ENCODE measurements around the gene EXOG. TPM values are rescaled to one million over a fixed set of nuclear protein-coding genes. Genes with fewer than 3 reads are reported as not detected.

The EXOG gene
- total RNA-seq, 1 experiment from 2014 or later: 12.5 TPM

- DNase-seq (ENCODE audit: low read depth, low spot score) (no peak), ATAC-seq (no peak)
- ChIA-PET POLR2A (no interaction called here), CTCF (no interaction called here)
- H3K4me1 ChIP-seq (ENCODE audit: control insufficient read depth, insufficient read depth, low read length): no peaks in the 10 kb centered on the region
- H3K27me3 ChIP-seq (ENCODE audit: control insufficient read depth, insufficient read depth, low read length): no peaks in the 10 kb centered on the region
- intact Hi-C loops (cut with micrococcal nuclease; ENCODE audit: unreplicated experiment) (no loop called here), in situ Hi-C loops (cut with HindIII; ENCODE audit: low pct_unique_long_range_greater_than_20kb, low sequenced_read_pairs) (no loop called here)
- TF ChIP-seq REST (IDR thresholded peaks at IDR 0.05; ENCODE audit: insufficient read depth in 1 of 2, low read depth in 2 of 2, low read length in 1 of 2): no peak
- no peak for TF ChIP-seq CTCF (IDR thresholded peaks at IDR 0.05)
- no peak for TF ChIP-seq SIN3A (IDR thresholded peaks at IDR 0.05; ENCODE audit: borderline replicate concordance, insufficient read depth, low read depth, low read length)
- no peak for TF ChIP-seq POLR2AphosphoS5 (IDR thresholded peaks at IDR 0.05; ENCODE audit: low read depth, low read length)
- no peak for TF ChIP-seq TCF7L2 (IDR thresholded peaks at IDR 0.05; ENCODE audit: low read depth, low read length)
- no peaks in the 10 kb centered on the region for H3K36me3 ChIP-seq (ENCODE audit: control insufficient read depth, insufficient read depth, low read length)
- no TSS peak for BruUV-seq (replicated peaks)
- H3K27ac ChIP-seq (ENCODE audit: low read length): no peak overlapping the region
- no peaks in the 10 kb centered on the region for H3K9me3 ChIP-seq (ENCODE audit: control insufficient read depth, insufficient read depth, low read depth, low read length)
- H3K4me3 ChIP-seq (ENCODE audit: low read depth in 2 of 2, low read length in 2 of 2): no peak overlapping the region
Measured at GRCh38 chr3:38534180-38534579, 38.0 kb downstream of the EXOG start.

DNA sequence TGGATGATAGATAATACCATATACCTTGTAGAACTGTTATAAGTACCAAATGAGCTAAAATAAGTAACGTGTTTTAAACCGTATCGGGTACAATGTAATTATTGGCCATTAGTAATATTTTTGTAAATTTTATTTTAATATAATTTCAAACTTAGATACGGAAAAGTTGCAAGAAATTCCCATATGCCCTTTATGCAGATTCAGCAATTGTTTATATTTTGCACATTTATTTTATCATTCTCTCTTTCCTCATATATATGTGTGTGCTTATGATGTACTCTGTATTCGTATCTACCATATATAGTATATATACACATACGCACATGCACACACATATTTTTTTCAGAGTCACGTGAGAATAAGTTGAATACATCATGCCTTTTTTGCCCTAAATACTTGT lies 38.5 kb downstream of the EXOG start:
- Histone ChIP-seq H3K27me3 (ENCODE audit: control insufficient read depth, insufficient read depth, low read length) (no peaks in the 10 kb centered on the region), H3K4me3 (ENCODE audit: low read depth in 2 of 2, low read length in 2 of 2) (no peak overlapping the region), H3K9me3 (ENCODE audit: control insufficient read depth, insufficient read depth, low read depth, low read length) (no peaks in the 10 kb centered on the region), H3K4me1 (ENCODE audit: control insufficient read depth, insufficient read depth, low read length) (no peaks in the 10 kb centered on the region), H3K36me3 (ENCODE audit: control insufficient read depth, insufficient read depth, low read length) (no peaks in the 10 kb centered on the region), H3K27ac (ENCODE audit: low read length) (no peak overlapping the region)
- no peak for ATAC-seq
- BruUV-seq (replicated peaks): no TSS peak
- in situ Hi-C loops (cut with HindIII; ENCODE audit: low pct_unique_long_range_greater_than_20kb, low sequenced_read_pairs) (no loop called here), intact Hi-C loops (cut with micrococcal nuclease; ENCODE audit: unreplicated experiment) (no loop called here)
- DNase-seq (ENCODE audit: low read depth, low spot score): no peak
- ChIA-PET CTCF (no interaction called here), POLR2A (no interaction called here)
- TF ChIP-seq CTCF (IDR thresholded peaks at IDR 0.05) (no peak), SIN3A (IDR thresholded peaks at IDR 0.05; ENCODE audit: borderline replicate concordance, insufficient read depth, low read depth, low read length) (no peak), POLR2AphosphoS5 (IDR thresholded peaks at IDR 0.05; ENCODE audit: low read depth, low read length) (no peak), TCF7L2 (IDR thresholded peaks at IDR 0.05; ENCODE audit: low read depth, low read length) (no peak), REST (IDR thresholded peaks at IDR 0.05; ENCODE audit: insufficient read depth in 1 of 2, low read depth in 2 of 2, low read length in 1 of 2) (no peak)
